H1 (cell line): Measurements from ENCODE around the gene NDNF. TPM values are rescaled to one million over a fixed set of nuclear protein-coding genes. Genes with fewer than 3 reads are reported as not detected.

Source experiments
- CTCF ChIA-PET: fragments of 300-600 bp; sonication (Branson Sonifier 250); formaldehyde crosslinking; loops from one replicate; lab custom pipeline; 2021; ENCODE audit not compliant: partially characterized antibody; lab: Charles Lee
- POLR2A ChIA-PET: fragments of 300-600 bp; sonication (Branson Sonifier 250); formaldehyde crosslinking; loops from one replicate; lab custom pipeline; 2021; ENCODE audit warnings: inconsistent platforms; ENCODE audit not compliant: partially characterized antibody; lab: Charles Lee
- DNase-seq, 2 experiments: peaks; one replicate each; pipeline versions ENCODE4 v3.0.0 to v3.0.0-alpha.2; 2010 to 2022; ENCODE audit warnings: low spot score in 2 of 2, low read depth in 1 of 2, mixed read lengths in 1 of 2
- FAIRE-seq: peaks from 2 replicates; lab custom pipeline; 2011; peaks lifted over from hg19 to GRCh38; lab: Jason Lieb, UNC
- H2AFZ ChIP-seq: 2 replicates; pipeline ENCODE4 v1.8.1; 2012; ENCODE audit warnings: low read length, inconsistent platforms
- H2AK5ac ChIP-seq: 2 replicates; pipeline ENCODE4 v1.6.1; 2013; ENCODE audit warnings: low read depth, low read length
- H2BK120ac ChIP-seq: replicated peaks from 2 replicates; pipeline ENCODE3; 2013; ENCODE audit warnings: low read depth, low read length, inconsistent platforms
- H2BK12ac ChIP-seq: 2 replicates; pipeline ENCODE4 v1.6.1; 2013; ENCODE audit warnings: low read depth, low read length
- H2BK15ac ChIP-seq: 2 replicates; pipeline ENCODE4 v1.6.1; 2013; ENCODE audit warnings: low read length
- H2BK20ac ChIP-seq: 2 replicates; pipeline ENCODE4 v1.6.1; 2013; ENCODE audit warnings: low read length
- H2BK5ac ChIP-seq: 2 replicates; pipeline ENCODE4 v1.6.1; 2013; ENCODE audit warnings: low read depth, low read length
- H3K14ac ChIP-seq: 2 replicates; pipeline ENCODE4 v1.6.1; 2013; ENCODE audit warnings: inconsistent platforms; ENCODE audit not compliant: insufficient read length
- H3K18ac ChIP-seq: 2 replicates; pipeline ENCODE4 v1.6.1; 2013; ENCODE audit warnings: low read length; ENCODE audit errors: extremely low read depth
- H3K23ac ChIP-seq: 2 replicates; pipeline ENCODE4 v1.6.1; 2013; ENCODE audit warnings: inconsistent platforms; ENCODE audit not compliant: insufficient read length
- H3K23me2 ChIP-seq: 2 replicates; pipeline ENCODE4 v1.6.1; 2013; ENCODE audit warnings: low read depth, low read length
- H3K27ac ChIP-seq: 2 replicates; pipeline ENCODE4 v1.6.1; 2011; ENCODE audit warnings: low read depth, low read length, inconsistent platforms
- H3K27me3 ChIP-seq, 4 experiments: replicated peaks in 1 of 4; 1 replicate in 1 of 4; 2 replicates in 3 of 4; pipeline versions ENCODE4 v1.6.1 to v1.8.1; 2011 to 2013; ENCODE audit warnings: low read length in 3 of 4, mild to moderate bottlenecking in 3 of 4, inconsistent platforms in 2 of 4, mixed read lengths in 2 of 4, moderate library complexity in 1 of 4; ENCODE audit not compliant: control insufficient read depth in 3 of 4, insufficient read depth in 3 of 4; ENCODE audit errors: extremely low read depth in 1 of 4
- H3K36me3 ChIP-seq, 4 experiments: 2 replicates each; pipeline versions ENCODE4 v1.6.1 to v1.8.1; 2011 to 2013; ENCODE audit warnings: mild to moderate bottlenecking in 4 of 4, low read length in 3 of 4, moderate library complexity in 2 of 4, control low read depth in 1 of 4, inconsistent platforms in 1 of 4; ENCODE audit not compliant: insufficient read depth in 4 of 4, control insufficient read depth in 2 of 4
- H3K4ac ChIP-seq: replicated peaks from 2 replicates; pipeline ENCODE3; 2013; ENCODE audit warnings: low read length, low read depth, mixed read lengths, inconsistent platforms; ENCODE audit not compliant: insufficient read length
- H3K4me1 ChIP-seq, 4 experiments: replicated peaks in 1 of 4; 1 replicate in 1 of 4; 2 replicates in 3 of 4; pipeline versions ENCODE4 v1.6.1 to v1.8.1; 2011 to 2013; ENCODE audit warnings: low read length in 3 of 4, inconsistent platforms in 2 of 4, mixed read lengths in 1 of 4; ENCODE audit not compliant: insufficient read depth in 4 of 4, control insufficient read depth in 3 of 4
- H3K4me2 ChIP-seq, 2 experiments: 2 replicates each; pipeline versions ENCODE4 v1.6.1 to v1.8.1; 2011 to 2013; ENCODE audit warnings: low read depth in 2 of 2, low read length in 2 of 2, control low read depth in 1 of 2, inconsistent platforms in 1 of 2, mild to moderate bottlenecking in 1 of 2; ENCODE audit not compliant: insufficient read depth in 1 of 2
- H3K4me3 ChIP-seq, 4 experiments: fragments of 200-600, 300-600 bp in 1 of 4; sonication (generic), shearing (Covaris generic), sonication (Bioruptor Twin) in 1 of 4; 2 replicates each; pipeline versions ENCODE4 v1.5.1 to v1.8.1; 2011 to 2016; ENCODE audit warnings: low read length in 4 of 4, low read depth in 3 of 4, control low read depth in 2 of 4, inconsistent platforms in 2 of 4, mild to moderate bottlenecking in 2 of 4, mixed read lengths in 1 of 4, moderate library complexity in 1 of 4; ENCODE audit not compliant: insufficient read depth in 2 of 4; ENCODE audit errors: extremely low read depth in 1 of 4
- H3K56ac ChIP-seq: replicated peaks from 2 replicates; pipeline ENCODE3; 2013; ENCODE audit warnings: low read depth, mild to moderate bottlenecking, mixed read lengths, low read length, inconsistent platforms; ENCODE audit not compliant: insufficient read length
- H3K79me1 ChIP-seq: 2 replicates; pipeline ENCODE4 v1.6.1; 2013; ENCODE audit warnings: low read depth, low read length, control low read depth
- H3K79me2 ChIP-seq, 2 experiments: 2 replicates each; pipeline versions ENCODE4 v1.6.1 to v1.8.1; 2012 to 2013; ENCODE audit warnings: low read length in 2 of 2, mild to moderate bottlenecking in 2 of 2, inconsistent platforms in 1 of 2; ENCODE audit not compliant: insufficient read depth in 2 of 2, control insufficient read depth in 1 of 2
- H3K9ac ChIP-seq, 4 experiments: replicated peaks in 1 of 4; 1 replicate in 1 of 4; 2 replicates in 3 of 4; pipeline versions ENCODE4 v1.6.1 to v1.8.1; 2011 to 2013; ENCODE audit warnings: low read depth in 3 of 4, low read length in 3 of 4, control low read depth in 2 of 4, mild to moderate bottlenecking in 2 of 4, moderate library complexity in 2 of 4, inconsistent platforms in 1 of 4; ENCODE audit errors: extremely low read depth in 1 of 4
- H3K9me3 ChIP-seq, 2 experiments: 2 replicates each; pipeline versions ENCODE4 v1.6.1 to v1.8.1; 2012 to 2013; ENCODE audit warnings: mild to moderate bottlenecking in 2 of 2, moderate library complexity in 2 of 2, control low read depth in 1 of 2, inconsistent platforms in 1 of 2, low read depth in 1 of 2, low read length in 1 of 2, mixed read lengths in 1 of 2; ENCODE audit not compliant: insufficient read depth in 2 of 2
- H4K20me1 ChIP-seq, 2 experiments: replicated peaks in 1 of 2; 2 replicates each; pipeline versions ENCODE3 to v1.8.1; 2011 to 2013; ENCODE audit warnings: inconsistent platforms in 2 of 2, low read length in 2 of 2, mild to moderate bottlenecking in 1 of 2; ENCODE audit not compliant: insufficient read depth in 2 of 2, control insufficient read depth in 1 of 2
- H4K5ac ChIP-seq: 2 replicates; pipeline ENCODE4 v1.6.1; 2013; ENCODE audit warnings: low read length, low read depth, mixed read lengths, inconsistent platforms; ENCODE audit not compliant: insufficient read length
- H4K8ac ChIP-seq: 2 replicates; pipeline ENCODE4 v1.8.0; 2013; ENCODE audit warnings: mild to moderate bottlenecking, moderate library complexity, low read length, inconsistent platforms; ENCODE audit not compliant: insufficient read depth; ENCODE audit errors: extremely low read depth
- H4K91ac ChIP-seq: replicated peaks from 2 replicates; pipeline ENCODE3; 2013; ENCODE audit warnings: low read length, mixed read lengths, inconsistent platforms; ENCODE audit not compliant: insufficient read length
- CBX8 ChIP-seq: fragments of 300-800, 300-1000 bp; sonication (generic); IDR thresholded peaks from 2 replicates; pipeline ENCODE4 v1.7.1; 2016; ENCODE audit warnings: low read depth, low read length, borderline replicate concordance
- CTCF ChIP-seq, 3 experiments: IDR thresholded peaks; 1 replicate in 2 of 3; 2 replicates in 1 of 3; pipeline versions ENCODE4 v1.5.1 to v1.6.1; 2011; ENCODE audit warnings: low read length in 3 of 3, mild to moderate bottlenecking in 3 of 3, inconsistent platforms in 2 of 3, low read depth in 1 of 3, moderate library complexity in 1 of 3; ENCODE audit not compliant: insufficient read depth in 1 of 3; ENCODE audit errors: control extremely low read depth in 1 of 3
- E2F6 ChIP-seq: IDR thresholded peaks from 2 replicates; pipeline ENCODE4 v1.6.1; 2012; ENCODE audit warnings: inconsistent platforms
- EGR1 ChIP-seq: IDR thresholded peaks from 2 replicates; pipeline ENCODE4 v1.6.1; 2011; ENCODE audit warnings: low read depth, low read length, borderline replicate concordance
- FOSL1 ChIP-seq: IDR thresholded peaks from 2 replicates; pipeline ENCODE4 v1.6.1; 2011; ENCODE audit warnings: mild to moderate bottlenecking, low read depth, low read length, moderate library complexity; ENCODE audit not compliant: insufficient read depth
- MAFK ChIP-seq: IDR thresholded peaks from 2 replicates; pipeline ENCODE4 v1.6.1; 2012; ENCODE audit warnings: low read depth, mild to moderate bottlenecking, improper control_type of control experiment, low read length
- POU5F1 ChIP-seq: IDR thresholded peaks from 2 replicates; pipeline ENCODE4 v1.6.1; 2011; ENCODE audit warnings: low read depth, mild to moderate bottlenecking, low read length, moderate library complexity
- RFX5 ChIP-seq: IDR thresholded peaks from 2 replicates; pipeline ENCODE4 v1.6.1; 2011; ENCODE audit warnings: low read depth, low read length, improper control_type of control experiment, borderline replicate concordance
- WGBS, 2 experiments: shearing (Covaris generic) in 1 of 2; methylation state at CpG; one replicate each; pipeline versions ENCODE4 v1.1.6 to v1.1.7; 2013 to 2015; ENCODE audit warnings: low lambda C conversion rate in 2 of 2, mixed read lengths in 2 of 2, inconsistent platforms in 1 of 2, low coverage in 1 of 2, missing lambda C conversion rate in 1 of 2; ENCODE audit not compliant: insufficient replicate concordance in 2 of 2, insufficient coverage in 1 of 2, insufficient read length in 1 of 2; ENCODE audit errors: extremely low coverage in 1 of 2, missing lambda C conversion rate in 1 of 2; 5-methylcytosine and 5-hydroxymethylcytosine counted together
- polyA plus RNA-seq, 7 experiments: library from polyadenylated mRNA; depleted of rRNA in 3 of 7; stranded (reverse) in 5 of 7; unstranded in 2 of 7; fragments of >200 nt in 5 of 7; fragments of 200-250 nt in 2 of 7; gene quantifications; 1 replicate in 5 of 7; 2 replicates in 1 of 7; 4 replicates in 1 of 7; pipeline versions ENCODE4 v1.2.1 to v1.2.3, GENCODE V29; 2011 to 2013; ENCODE audit warnings: missing spikeins in 2 of 7, mixed read lengths in 2 of 7
- total RNA-seq: library from RNA; stranded (reverse); fragmentation: NEBNext Ultra II Directional; extraction: Animal tissue kit (Norgen Biotek cat#: 25700); gene quantifications from 2 replicates; pipeline ENCODE4 v1.2.1, GENCODE V29; 2021

Gene NDNF
- total and polyA plus RNA-seq, 2 of the 8 experiments (the other 6 are each of a cell fraction or from before 2014, with no cell fraction given) = 0.70 to 1.6 TPM

GRCh38 chr4:121009578-121010478 lies 62.5 kb downstream of the NDNF start:
- Histone ChIP-seq H3K27ac (no peak overlapping the region), H3K36me3 (no peaks in the 10 kb centered on the region), H3K27me3 (no peaks in the 10 kb centered on the region), H3K9me3 (no peaks in the 10 kb centered on the region), H3K79me2 (no peaks in the 10 kb centered on the region), H3K4me2 (no peak overlapping the region), H3K23ac (no peak overlapping the region), H4K5ac (no peak overlapping the region), H3K23me2 (no peaks in the 10 kb centered on the region), H2BK5ac (no peak overlapping the region), H2BK12ac (no peak overlapping the region), H3K4me3 (no peak overlapping the region), H3K18ac (no peak overlapping the region), H3K4ac (no peak overlapping the region), H4K91ac (no peak overlapping the region), H4K8ac (no peak overlapping the region), H2BK120ac (no peak overlapping the region), H3K9ac (no peak overlapping the region), H3K4me1 (peaks cover 0 to 7% (median 2%) of the 10 kb centered on the region in 4 experiments; a peak in 3 of 7 replicates), H2BK20ac (no peak overlapping the region), H2BK15ac (no peak overlapping the region), H2AK5ac (no peak overlapping the region), H4K20me1 (no peaks in the 10 kb centered on the region), H3K79me1 (no peaks in the 10 kb centered on the region), H2AFZ (no peak overlapping the region), H3K14ac (no peak overlapping the region), H3K56ac (no peak overlapping the region)
- WGBS, 2 experiments = 58% methylated on average over 3 of the region's 3 CpGs; no CpG with 5 or more reads in 1 of the 2 experiments
- ChIA-PET POLR2A (no interaction called here), CTCF (interaction anchor here (1.4 to 2.2 kb wide), 3 partner anchors 8 to 41 kb away, joined by 3 to 5 read pairs (median 5); no protein-coding TSS in a partner anchor)
- TF ChIP-seq E2F6 (no peak), FOSL1 (no peak), CTCF (IDR thresholded peaks at IDR 0.05; ENCODE audit: control extremely low read depth in 1 of 3, insufficient read depth in 1 of 3, low read depth in 1 of 3, low read length in 3 of 3) (no peak), EGR1 (no peak), CBX8 (no peak), MAFK (peak; percentile 36), RFX5 (no peak), POU5F1 (no peak)
- no peak for FAIRE-seq
- DNase-seq = no peak
